IMR-90 (cell line): ENCODE results near the gene BRPF1. TPM values are rescaled to one million over a fixed set of nuclear protein-coding genes. Genes with fewer than 3 reads are reported as not detected.

ENCODE experiments used
- ATAC-seq: fragments of 200-7000 bp; cut with Tn5 transposase; 2 replicates; pipeline ENCODE4 v1.9.1; 2020; ENCODE audit warnings: low read depth, mild to moderate bottlenecking, moderate library complexity
- BruUV-seq: library from RNA; stranded (reverse); fragments of 400-500 nt; replicated peaks from 2 replicates; lab custom pipeline; 2021; lab: Mats Ljungman, UMichigan
- CTCF ChIA-PET: fragments of 300-600 bp; formaldehyde crosslinking; extraction: SDS; loops from one replicate; lab custom pipeline; 2021; ENCODE audit warnings: antibody characterized with exemption; lab: Yijun Ruan, JAX
- POLR2A ChIA-PET: fragments of 300-600 bp; sonication (Branson Sonifier 250); formaldehyde crosslinking; loops from one replicate; lab custom pipeline; 2022; ENCODE audit warnings: antibody characterized with exemption; ENCODE audit not compliant: unreplicated experiment; lab: Charles Lee
- DNase-seq: peaks from one replicate; pipeline ENCODE4 v3.0.0; 2013
- H2AFZ ChIP-seq: replicated peaks from 2 replicates; pipeline ENCODE3; 2013; ENCODE audit warnings: low read length, mild to moderate bottlenecking; ENCODE audit not compliant: poor library complexity
- H2AK5ac ChIP-seq: 2 replicates; pipeline ENCODE4 v1.6.1; 2013; ENCODE audit warnings: low read depth, low read length, inconsistent platforms
- H2AK9ac ChIP-seq: replicated peaks from 2 replicates; pipeline ENCODE3; 2013; ENCODE audit warnings: mild to moderate bottlenecking, low read depth, low read length, moderate library complexity; ENCODE audit not compliant: poor library complexity
- H2BK120ac ChIP-seq: 2 replicates; pipeline ENCODE4 v1.6.1; 2013; ENCODE audit warnings: low read depth, low read length, inconsistent platforms
- H2BK15ac ChIP-seq: 3 replicates; pipeline ENCODE4 v1.6.1; 2013; ENCODE audit warnings: low read depth, low read length, inconsistent platforms
- H2BK20ac ChIP-seq: 2 replicates; pipeline ENCODE4 v1.6.1; 2013; ENCODE audit warnings: low read depth, mild to moderate bottlenecking, inconsistent platforms, low read length, moderate library complexity
- H2BK5ac ChIP-seq: 2 replicates; pipeline ENCODE4 v1.6.1; 2013; ENCODE audit warnings: mild to moderate bottlenecking, low read depth, low read length, inconsistent platforms; ENCODE audit not compliant: poor library complexity, severe bottlenecking
- H3K14ac ChIP-seq: replicated peaks from 2 replicates; pipeline ENCODE4 v1.6.1; 2013; ENCODE audit warnings: low read depth, low read length, inconsistent platforms
- H3K18ac ChIP-seq: 2 replicates; pipeline ENCODE4 v1.6.1; 2013; ENCODE audit warnings: low read depth, low read length, control low read depth
- H3K23ac ChIP-seq: 2 replicates; pipeline ENCODE4 v1.6.1; 2013; ENCODE audit warnings: low read depth, low read length, inconsistent platforms
- H3K27ac ChIP-seq: 2 replicates; pipeline ENCODE4 v1.5.1; 2013; ENCODE audit warnings: mild to moderate bottlenecking, control low read depth, low read length; ENCODE audit not compliant: insufficient read depth
- H3K27me3 ChIP-seq: 2 replicates; pipeline ENCODE4 v1.6.1; 2013; ENCODE audit warnings: low read length; ENCODE audit not compliant: control insufficient read depth, insufficient read depth
- H3K36me3 ChIP-seq: 2 replicates; pipeline ENCODE4 v1.6.1; 2013; ENCODE audit warnings: low read length, mixed read lengths; ENCODE audit not compliant: control insufficient read depth, insufficient read depth
- H3K4ac ChIP-seq: 2 replicates; pipeline ENCODE4 v1.6.1; 2013; ENCODE audit warnings: low read depth, low read length, inconsistent platforms
- H3K4me1 ChIP-seq: 2 replicates; pipeline ENCODE4 v1.6.1; 2013; ENCODE audit warnings: low read length, mixed read lengths; ENCODE audit not compliant: control insufficient read depth, insufficient read depth
- H3K4me2 ChIP-seq: 2 replicates; pipeline ENCODE4 v1.6.1; 2013; ENCODE audit warnings: low read depth, mild to moderate bottlenecking, control low read depth, low read length, moderate library complexity
- H3K4me3 ChIP-seq: 2 replicates; pipeline ENCODE4 v1.5.1; 2013; ENCODE audit warnings: low read depth, mild to moderate bottlenecking, control low read depth, low read length, moderate library complexity; ENCODE audit not compliant: insufficient read depth
- H3K56ac ChIP-seq: 2 replicates; pipeline ENCODE4 v1.6.1; 2013; ENCODE audit warnings: low read length, inconsistent platforms; ENCODE audit not compliant: insufficient read depth; ENCODE audit errors: extremely low read depth
- H3K79me1 ChIP-seq, 2 experiments: 2 replicates each; pipeline ENCODE4 v1.6.1; 2013; ENCODE audit warnings: low read length in 2 of 2, inconsistent platforms in 1 of 2, low read depth in 1 of 2
- H3K9ac ChIP-seq: 2 replicates; pipeline ENCODE4 v1.6.1; 2013; ENCODE audit warnings: low read depth, low read length, control low read depth
- H3K9me1 ChIP-seq: 2 replicates; pipeline ENCODE4 v1.6.1; 2013; ENCODE audit warnings: low read length, inconsistent platforms; ENCODE audit not compliant: insufficient read depth
- H3K9me3 ChIP-seq: 2 replicates; pipeline ENCODE4 v1.6.1; 2013; ENCODE audit warnings: low read length; ENCODE audit not compliant: control insufficient read depth, insufficient read depth
- H4K20me1 ChIP-seq: 2 replicates; pipeline ENCODE4 v1.6.1; 2013; ENCODE audit warnings: low read length, inconsistent platforms; ENCODE audit not compliant: insufficient read depth
- H4K5ac ChIP-seq: 2 replicates; pipeline ENCODE4 v1.6.1; 2013; ENCODE audit warnings: mild to moderate bottlenecking, low read depth, low read length, control low read depth
- H4K8ac ChIP-seq, 2 experiments: 2 replicates each; pipeline ENCODE4 v1.6.1; 2013; ENCODE audit warnings: low read depth in 2 of 2, low read length in 2 of 2, control low read depth in 1 of 2, inconsistent platforms in 1 of 2
- H4K91ac ChIP-seq: 2 replicates; pipeline ENCODE4 v1.6.1; 2013; ENCODE audit warnings: low read depth, low read length, inconsistent platforms; ENCODE audit not compliant: insufficient read depth
- BHLHE40 ChIP-seq: fragments of 150-350 bp; IDR thresholded peaks from 2 replicates; pipeline ENCODE4 v1.6.1; 2016; ENCODE audit warnings: mild to moderate bottlenecking, low read depth, low read length
- CEBPB ChIP-seq: IDR thresholded peaks from 2 replicates; pipeline ENCODE4 v1.6.1; 2012; ENCODE audit warnings: low read depth, low read length, improper control_type of control experiment
- CHD1 ChIP-seq: IDR thresholded peaks from 2 replicates; pipeline ENCODE4 v1.6.1; 2012; ENCODE audit warnings: low read depth, low read length, improper control_type of control experiment
- FOS ChIP-seq: fragments of 150-350 bp; IDR thresholded peaks from 2 replicates; pipeline ENCODE4 v1.6.1; 2016; ENCODE audit warnings: low read depth, low read length
- MAFK ChIP-seq: IDR thresholded peaks from 2 replicates; pipeline ENCODE4 v1.6.1; 2012; ENCODE audit warnings: low read depth, low read length, improper control_type of control experiment
- MAZ ChIP-seq: IDR thresholded peaks from 2 replicates; pipeline ENCODE4 v1.6.1; 2012; ENCODE audit warnings: low read depth, mild to moderate bottlenecking, low read length, improper control_type of control experiment, moderate library complexity, borderline replicate concordance
- NFE2L2 ChIP-seq: fragments of 150-350 bp; IDR thresholded peaks from 2 replicates; pipeline ENCODE4 v1.6.1; 2016; ENCODE audit warnings: low read depth, mild to moderate bottlenecking, low read length
- POLR2A ChIP-seq: IDR thresholded peaks from 2 replicates; pipeline ENCODE4 v1.6.1; 2012; ENCODE audit warnings: mild to moderate bottlenecking, low read depth, low read length
- RAD21 ChIP-seq: IDR thresholded peaks from 2 replicates; pipeline ENCODE4 v1.6.1; 2012; ENCODE audit warnings: low read length, improper control_type of control experiment
- RCOR1 ChIP-seq: IDR thresholded peaks from 2 replicates; pipeline ENCODE4 v1.6.1; 2012; ENCODE audit warnings: mild to moderate bottlenecking, low read length, improper control_type of control experiment; ENCODE audit not compliant: insufficient replicate concordance
- RFX5 ChIP-seq: IDR thresholded peaks from 2 replicates; pipeline ENCODE4 v1.8.0; 2012; ENCODE audit warnings: low read depth, mild to moderate bottlenecking, low read length, moderate library complexity
- SMC3 ChIP-seq: fragments of 150-350 bp; IDR thresholded peaks from 2 replicates; pipeline ENCODE4 v1.6.1; 2016; ENCODE audit warnings: low read depth, mild to moderate bottlenecking, antibody characterized with exemption, low read length, moderate library complexity
- WGBS, 2 experiments: methylation state at CpG; one replicate each; pipeline versions ENCODE4 v1.1.5 to v1.1.7; 2013; ENCODE audit warnings: missing lambda C conversion rate in 2 of 2; ENCODE audit not compliant: insufficient read length in 1 of 2; ENCODE audit errors: extremely low coverage in 2 of 2; 5-methylcytosine and 5-hydroxymethylcytosine counted together
- dilution Hi-C: fragments of 300-500 bp; cut with HindIII; formaldehyde crosslinking; loops from one replicate; pipeline ENCODE4 v1.14.3; 2018; ENCODE audit warnings: low sequenced_read_pairs; ENCODE audit not compliant: unreplicated experiment
- in situ Hi-C: fragments of 300-500 bp; cut with MboI; formaldehyde crosslinking; loops from 3 replicates; pipeline ENCODE4 v1.14.3; 2019; ENCODE audit warnings: low sequenced_read_pairs, inconsistent platforms, mixed read lengths
- intact Hi-C: fragments of 100-400 bp; cut with micrococcal nuclease; formaldehyde crosslinking; loops from 2 replicates; pipeline ENCODE4 v1.10.0; 2022
- polyA plus RNA-seq, 3 experiments: library from polyadenylated mRNA; depleted of rRNA; stranded (reverse); fragments of >200 nt; gene quantifications; 2 replicates each; pipeline ENCODE4 v1.2.3, GENCODE V29; 2012; ENCODE audit warnings: low replicate concordance in 1 of 3
- total RNA-seq: library from RNA; depleted of rRNA; stranded (reverse); fragments of >200 nt; gene quantifications from 2 replicates; pipeline ENCODE4 v1.2.3, GENCODE V29; 2012
- TF ChIP-seq, protein P1 (sequence below): fragments of 150-350 bp; IDR thresholded peaks from 2 replicates; pipeline ENCODE4 v1.6.1; 2017; ENCODE audit warnings: mild to moderate bottlenecking, antibody characterized with exemption, low read length, low read depth
- TF ChIP-seq, protein P2 (sequence below): conservative IDR thresholded peaks from 2 replicates; pipeline ENCODE4 v1.5.1; 2012; ENCODE audit warnings: mild to moderate bottlenecking, low read depth, low read length, improper control_type of control experiment
- TF ChIP-seq, protein P3 (sequence below): fragments of 150-350 bp; IDR thresholded peaks from 2 replicates; pipeline ENCODE4 v1.6.1; 2016; ENCODE audit warnings: low read depth, mild to moderate bottlenecking, low read length, moderate library complexity, borderline replicate concordance

The BRPF1 gene
- total and polyA plus RNA-seq, 2 of the 4 experiments (the other 2 are of a cell fraction) = 13.6 to 15.6 TPM

DNA sequence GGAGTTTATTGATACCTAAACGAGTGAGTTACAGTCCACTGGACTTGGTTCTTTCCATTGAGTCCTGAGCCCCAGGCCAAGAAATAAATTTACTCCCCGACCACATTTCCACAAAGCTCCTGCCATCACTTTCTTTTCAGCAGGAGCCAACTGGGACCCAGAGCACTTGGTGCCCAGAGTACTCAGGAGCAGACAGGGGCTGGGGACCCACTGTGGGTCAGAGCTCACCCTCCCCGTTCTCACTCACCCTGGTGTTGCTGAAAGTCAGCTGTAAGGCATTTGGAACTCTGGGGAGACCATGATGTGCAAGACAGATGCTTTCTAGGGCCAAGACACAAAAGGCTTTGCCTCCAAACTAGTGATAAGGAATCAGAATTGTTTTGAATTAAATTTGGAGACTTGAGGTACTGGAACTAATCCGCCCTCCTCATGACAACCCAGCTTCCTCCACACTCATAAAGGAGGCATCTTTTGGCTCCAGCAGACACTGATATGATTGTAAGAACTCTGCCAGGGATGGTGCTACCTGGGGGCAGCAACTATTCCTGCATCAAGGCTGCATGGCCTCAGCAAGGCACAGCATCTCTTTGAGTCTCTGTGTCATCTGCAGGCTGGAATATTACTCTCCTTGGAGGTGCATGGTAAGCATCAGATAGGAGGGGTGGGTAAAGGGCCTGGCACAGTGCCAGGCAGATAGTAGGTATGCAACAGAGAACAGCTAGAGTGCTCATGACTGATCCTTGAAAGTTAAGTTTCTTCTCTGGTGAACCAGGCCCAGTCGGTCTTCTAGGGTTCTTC lies 45.6 kb downstream of the BRPF1 start:
- no peak overlapping the region for H3K18ac ChIP-seq
- H3K27me3 ChIP-seq = no peaks in the 10 kb centered on the region
- H3K79me1 ChIP-seq = peaks cover 0 to 3% of the 10 kb centered on the region in 2 experiments; a peak in 2 of 4 replicates
- H2BK15ac ChIP-seq = no peak overlapping the region
- CTCF ChIA-PET = no interaction called here
- H3K9ac ChIP-seq = no peak overlapping the region
- in situ Hi-C loops = no loop called here
- no peak overlapping the region for H3K4me3 ChIP-seq
- POLR2A ChIA-PET = no interaction called here
- ATAC-seq (no peak), DNase-seq (no peak)
- H3K4me1 ChIP-seq = peaks cover 3% of the 10 kb centered on the region
- H2BK5ac ChIP-seq = no peak overlapping the region
- no peak overlapping the region for H3K23ac ChIP-seq
- H3K4me2 ChIP-seq = no peak overlapping the region
- WGBS, 2 experiments = no CpG with 5 or more reads among the region's 5 CpGs
- no peaks in the 10 kb centered on the region for H4K20me1 ChIP-seq
- H2AK9ac ChIP-seq = no peak overlapping the region
- dilution Hi-C loops = no loop called here
- H3K9me1 ChIP-seq = peaks cover 9% of the 10 kb centered on the region; the same call in 1 of the 2 replicates
- no peak overlapping the region for H3K4ac ChIP-seq
- no peak overlapping the region for H2AK5ac ChIP-seq
- no peak overlapping the region for H4K5ac ChIP-seq
- H4K91ac ChIP-seq = no peak overlapping the region
- H3K56ac ChIP-seq = no peak overlapping the region
- intact Hi-C loops = no loop called here
- H2BK20ac ChIP-seq = no peak overlapping the region
- no peak overlapping the region for H3K14ac ChIP-seq
- no peak overlapping the region for H3K27ac ChIP-seq
- no TSS peak for BruUV-seq
- H2AFZ ChIP-seq = no peak overlapping the region
- H2BK120ac ChIP-seq = no peak overlapping the region
- peaks cover 18% of the 10 kb centered on the region for H3K36me3 ChIP-seq
- H4K8ac ChIP-seq = no peak overlapping the region
- no peaks in the 10 kb centered on the region for H3K9me3 ChIP-seq
- TF ChIP-seq FOS (no peak), CEBPB (no peak), RAD21 (no peak), RFX5 (no peak), MAFK (no peak), NFE2L2 (no peak), CHD1 (no peak), RCOR1 (no peak), BHLHE40 (no peak), POLR2A (no peak), MAZ (no peak), SMC3 (no peak)
- TF ChIP-seq, protein P1, sequence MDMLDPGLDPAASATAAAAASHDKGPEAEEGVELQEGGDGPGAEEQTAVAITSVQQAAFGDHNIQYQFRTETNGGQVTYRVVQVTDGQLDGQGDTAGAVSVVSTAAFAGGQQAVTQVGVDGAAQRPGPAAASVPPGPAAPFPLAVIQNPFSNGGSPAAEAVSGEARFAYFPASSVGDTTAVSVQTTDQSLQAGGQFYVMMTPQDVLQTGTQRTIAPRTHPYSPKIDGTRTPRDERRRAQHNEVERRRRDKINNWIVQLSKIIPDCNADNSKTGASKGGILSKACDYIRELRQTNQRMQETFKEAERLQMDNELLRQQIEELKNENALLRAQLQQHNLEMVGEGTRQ = no peak
- TF ChIP-seq, protein P2, sequence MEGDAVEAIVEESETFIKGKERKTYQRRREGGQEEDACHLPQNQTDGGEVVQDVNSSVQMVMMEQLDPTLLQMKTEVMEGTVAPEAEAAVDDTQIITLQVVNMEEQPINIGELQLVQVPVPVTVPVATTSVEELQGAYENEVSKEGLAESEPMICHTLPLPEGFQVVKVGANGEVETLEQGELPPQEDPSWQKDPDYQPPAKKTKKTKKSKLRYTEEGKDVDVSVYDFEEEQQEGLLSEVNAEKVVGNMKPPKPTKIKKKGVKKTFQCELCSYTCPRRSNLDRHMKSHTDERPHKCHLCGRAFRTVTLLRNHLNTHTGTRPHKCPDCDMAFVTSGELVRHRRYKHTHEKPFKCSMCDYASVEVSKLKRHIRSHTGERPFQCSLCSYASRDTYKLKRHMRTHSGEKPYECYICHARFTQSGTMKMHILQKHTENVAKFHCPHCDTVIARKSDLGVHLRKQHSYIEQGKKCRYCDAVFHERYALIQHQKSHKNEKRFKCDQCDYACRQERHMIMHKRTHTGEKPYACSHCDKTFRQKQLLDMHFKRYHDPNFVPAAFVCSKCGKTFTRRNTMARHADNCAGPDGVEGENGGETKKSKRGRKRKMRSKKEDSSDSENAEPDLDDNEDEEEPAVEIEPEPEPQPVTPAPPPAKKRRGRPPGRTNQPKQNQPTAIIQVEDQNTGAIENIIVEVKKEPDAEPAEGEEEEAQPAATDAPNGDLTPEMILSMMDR = no peak
- TF ChIP-seq, protein P3, sequence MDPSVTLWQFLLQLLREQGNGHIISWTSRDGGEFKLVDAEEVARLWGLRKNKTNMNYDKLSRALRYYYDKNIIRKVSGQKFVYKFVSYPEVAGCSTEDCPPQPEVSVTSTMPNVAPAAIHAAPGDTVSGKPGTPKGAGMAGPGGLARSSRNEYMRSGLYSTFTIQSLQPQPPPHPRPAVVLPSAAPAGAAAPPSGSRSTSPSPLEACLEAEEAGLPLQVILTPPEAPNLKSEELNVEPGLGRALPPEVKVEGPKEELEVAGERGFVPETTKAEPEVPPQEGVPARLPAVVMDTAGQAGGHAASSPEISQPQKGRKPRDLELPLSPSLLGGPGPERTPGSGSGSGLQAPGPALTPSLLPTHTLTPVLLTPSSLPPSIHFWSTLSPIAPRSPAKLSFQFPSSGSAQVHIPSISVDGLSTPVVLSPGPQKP = no peak
